SK-N-SH (cell line): ENCODE measurements around the gene IBSP.

Source experiments
- CTCF ChIP-seq: fragments of 200-600 bp; sonication (generic); IDR thresholded peaks from 2 replicates; pipeline ENCODE4 v1.6.1; 2017; ENCODE audit warnings: antibody characterized with exemption, mild to moderate bottlenecking, moderate library complexity
- EP300 ChIP-seq, 2 experiments: IDR thresholded peaks; 2 replicates each; pipeline versions ENCODE4 v1.4.0 to v1.6.1; 2012; ENCODE audit warnings: borderline replicate concordance in 1 of 2, low read depth in 1 of 2, low read length in 1 of 2
- POLR2AphosphoS5 ChIP-seq: IDR thresholded peaks from 2 replicates; pipeline ENCODE4 v1.6.1; 2012; ENCODE audit warnings: low read depth, low read length
- REST ChIP-seq: IDR thresholded peaks from 2 replicates; pipeline ENCODE4 v1.6.1; 2012; ENCODE audit warnings: mild to moderate bottlenecking, low read depth, low read length, moderate library complexity

GRCh38 chr4:87853891-87854290 lies 54.5 kb downstream of the IBSP start:
- TF ChIP-seq CTCF, result no peak
- TF ChIP-seq EP300 (IDR thresholded peaks at IDR 0.05; ENCODE audit: borderline replicate concordance in 1 of 2, low read depth in 1 of 2, low read length in 1 of 2), result no peak
- TF ChIP-seq REST, result no peak
- TF ChIP-seq POLR2AphosphoS5, result no peak
